Keratinocyte (primary cell): ENCODE results near the gene KCNH2. TPM values are rescaled to one million over a fixed set of nuclear protein-coding genes. Genes with fewer than 3 reads are reported as not detected.

Source experiments
- DNase-seq: peaks from one replicate; pipeline ENCODE4 v3.0.0-alpha.2; 2011; ENCODE audit warnings: low read depth, missing footprints, low spot score
- FAIRE-seq: peaks from 2 replicates; lab custom pipeline; 2011; peaks lifted over from hg19 to GRCh38; lab: Jason Lieb, UNC
- H2AFZ ChIP-seq: 2 replicates; pipeline ENCODE4 v1.6.0; 2012; ENCODE audit warnings: low read length, control low read depth, inconsistent platforms; ENCODE audit not compliant: control insufficient read depth
- H3K27ac ChIP-seq: 2 replicates; pipeline ENCODE4 v1.5.1; 2011; ENCODE audit warnings: low read length; ENCODE audit not compliant: control insufficient read depth, insufficient read depth
- H3K27me3 ChIP-seq: 3 replicates; pipeline ENCODE4 v1.6.0; 2011; ENCODE audit warnings: low read length; ENCODE audit not compliant: control insufficient read depth, insufficient read depth; ENCODE audit errors: extremely low read depth
- H3K36me3 ChIP-seq, 2 experiments: 2 replicates in 1 of 2; 3 replicates in 1 of 2; pipeline ENCODE4 v1.5.1; 2011; ENCODE audit warnings: low read length in 2 of 2, mild to moderate bottlenecking in 1 of 2; ENCODE audit not compliant: control insufficient read depth in 2 of 2, insufficient read depth in 2 of 2; ENCODE audit errors: extremely low read depth in 1 of 2
- H3K4me1 ChIP-seq: 3 replicates; pipeline ENCODE4 v1.5.1; 2011; ENCODE audit warnings: low read length; ENCODE audit not compliant: control insufficient read depth, insufficient read depth; ENCODE audit errors: extremely low read depth
- H3K4me2 ChIP-seq: 3 replicates; pipeline ENCODE4 v1.6.0; 2011; ENCODE audit warnings: low read depth, low read length; ENCODE audit not compliant: control insufficient read depth, insufficient read depth; ENCODE audit errors: extremely low read depth
- H3K4me3 ChIP-seq, 3 experiments: fragments of 200-600 bp in 1 of 3; sonication (generic) in 1 of 3; 2 replicates in 2 of 3; 3 replicates in 1 of 3; pipeline ENCODE4 v1.5.1; 2011 to 2016; ENCODE audit warnings: low read length in 3 of 3, mild to moderate bottlenecking in 3 of 3, control low read depth in 2 of 3, inconsistent platforms in 1 of 3, low read depth in 1 of 3, mixed read lengths in 1 of 3, mixed run types in 1 of 3, moderate library complexity in 1 of 3; ENCODE audit not compliant: control insufficient read depth in 2 of 3, insufficient read depth in 2 of 3; ENCODE audit errors: extremely low read depth in 1 of 3
- H3K79me2 ChIP-seq: 2 replicates; pipeline ENCODE4 v1.6.0; 2012; ENCODE audit warnings: low read length; ENCODE audit not compliant: control insufficient read depth, insufficient read depth
- H3K9ac ChIP-seq: 3 replicates; pipeline ENCODE4 v1.6.0; 2011; ENCODE audit warnings: low read length; ENCODE audit not compliant: control insufficient read depth, insufficient read depth; ENCODE audit errors: extremely low read depth
- H3K9me1 ChIP-seq: 3 replicates; pipeline ENCODE4 v1.6.0; 2011; ENCODE audit warnings: low read length; ENCODE audit not compliant: control insufficient read depth, insufficient read depth; ENCODE audit errors: extremely low read depth
- H3K9me3 ChIP-seq: 2 replicates; pipeline ENCODE4 v1.5.1; 2012; ENCODE audit warnings: low read depth, low read length; ENCODE audit not compliant: control insufficient read depth
- H4K20me1 ChIP-seq: 3 replicates; pipeline ENCODE4 v1.6.0; 2011; ENCODE audit warnings: low read length; ENCODE audit not compliant: control insufficient read depth, insufficient read depth; ENCODE audit errors: extremely low read depth
- CTCF ChIP-seq, 3 experiments: IDR thresholded peaks in 1 of 3; conservative IDR thresholded peaks in 1 of 3; optimal IDR thresholded peaks in 1 of 3; 2 replicates in 2 of 3; 3 replicates in 1 of 3; pipeline versions ENCODE3 to v1.5.1; 2011; ENCODE audit warnings: low read length in 3 of 3, mild to moderate bottlenecking in 3 of 3, moderate library complexity in 2 of 3, control low read depth in 1 of 3, inconsistent platforms in 1 of 3; ENCODE audit not compliant: insufficient read depth in 2 of 3; ENCODE audit errors: extremely low read depth in 1 of 3
- EZH2 ChIP-seq: IDR thresholded peaks from one replicate; pipeline ENCODE4 v1.6.1; 2012; ENCODE audit warnings: inconsistent platforms, mild to moderate bottlenecking, low read length, moderate library complexity
- dilution Hi-C: fragments of 300-500 bp; cut with MboI; formaldehyde crosslinking; loops from one replicate; pipeline ENCODE4 v1.7.0; 2020; ENCODE audit warnings: low sequenced_read_pairs; ENCODE audit not compliant: extremely low pct_ligation_motif_present
- polyA plus RNA-seq, 5 experiments: library from polyadenylated mRNA; depleted of rRNA in 3 of 5; stranded (reverse) in 3 of 5; stranded (forward) in 1 of 5; unstranded in 1 of 5; fragments of >200 nt; gene quantifications; 1 replicate in 1 of 5; 2 replicates in 3 of 5; 3 replicates in 1 of 5; pipeline versions ENCODE4 v1.2.1 to v1.2.3, GENCODE V29; 2011 to 2012; ENCODE audit warnings: missing spikeins in 2 of 5, low read depth in 1 of 5, low replicate concordance in 1 of 5

Gene KCNH2
- polyA plus RNA-seq, 1 donor (not counting 4 experiments of a cell fraction or from before 2014, with no cell fraction given) = 0.03 TPM

- TF ChIP-seq CTCF (optimal IDR thresholded peaks at IDR 0.05 in 1 of 3, IDR thresholded peaks at IDR 0.05 in 1 of 3, conservative IDR thresholded peaks at IDR 0.05 in 1 of 3; ENCODE audit: extremely low read depth in 1 of 3, insufficient read depth in 2 of 3, low read length in 3 of 3) = no peak
- TF ChIP-seq EZH2 = no peak
- Histone ChIP-seq H3K36me3 (no peaks in the 10 kb centered on the region), H3K9me1 (no peaks in the 10 kb centered on the region), H3K27me3 (peaks cover 25% of the 10 kb centered on the region), H3K27ac (no peak overlapping the region), H3K9ac (no peak overlapping the region), H3K4me1 (peaks cover 4% of the 10 kb centered on the region), H4K20me1 (no peaks in the 10 kb centered on the region), H3K4me3 (no peak overlapping the region), H3K79me2 (no peaks in the 10 kb centered on the region), H3K9me3 (no peaks in the 10 kb centered on the region), H3K4me2 (no peak overlapping the region), H2AFZ (no peak overlapping the region)
- no peak for DNase-seq
- no peak for FAIRE-seq
- dilution Hi-C loops = no loop called here
Observed at GRCh38 chr7:151007469-151007898, 29.4 kb upstream of the KCNH2 start.

- no peaks in the 10 kb centered on the region for H3K9me3 ChIP-seq
- FAIRE-seq (no peak), DNase-seq (no peak)
- no peaks in the 10 kb centered on the region for H4K20me1 ChIP-seq
- H3K9ac ChIP-seq = no peak overlapping the region
- H3K27me3 ChIP-seq = peaks cover 21% of the 10 kb centered on the region
- H3K4me1 ChIP-seq = peaks cover 8% of the 10 kb centered on the region
- H3K27ac ChIP-seq = no peak overlapping the region
- no peak overlapping the region for H3K4me3 ChIP-seq
- H2AFZ ChIP-seq = no peak overlapping the region
- dilution Hi-C loops = no loop called here
- H3K4me2 ChIP-seq = no peak overlapping the region
- no peak for TF ChIP-seq EZH2
- no peak for TF ChIP-seq CTCF (optimal IDR thresholded peaks at IDR 0.05 in 1 of 3, IDR thresholded peaks at IDR 0.05 in 1 of 3, conservative IDR thresholded peaks at IDR 0.05 in 1 of 3; ENCODE audit: extremely low read depth in 1 of 3, insufficient read depth in 2 of 3, low read length in 3 of 3)
- H3K9me1 ChIP-seq = no peaks in the 10 kb centered on the region
- no peaks in the 10 kb centered on the region for H3K79me2 ChIP-seq
- no peaks in the 10 kb centered on the region for H3K36me3 ChIP-seq
Observed at GRCh38 chr7:151006590-151007300, 28.6 kb upstream of the KCNH2 start.
